K562 (cell line): Measurements from ENCODE around the gene SLX4IP. TPM values are rescaled to one million over a fixed set of nuclear protein-coding genes. Genes with fewer than 3 reads are reported as not detected.

Source experiments
- ARID1B ChIP-seq: fragments of 450-650 bp; IDR thresholded peaks from 2 replicates; pipeline ENCODE4 v1.6.1; 2016; ENCODE audit warnings: antibody characterized with exemption, mild to moderate bottlenecking, inconsistent platforms
- ARID3B ChIP-seq: fragments of 250-450 bp; sonication (Bioruptor Pico); IDR thresholded peaks from 2 replicates; pipeline ENCODE4 v1.4.0; 2020; ENCODE audit warnings: borderline replicate concordance
- ARNT ChIP-seq, 2 experiments: fragments of 450-650 bp; IDR thresholded peaks; 2 replicates each; pipeline ENCODE4 v1.6.1; 2016; ENCODE audit warnings: mild to moderate bottlenecking in 1 of 2
- ATF7 ChIP-seq: fragments of 450-650 bp; IDR thresholded peaks from 2 replicates; pipeline ENCODE4 v1.7.1; 2014; ENCODE audit warnings: mild to moderate bottlenecking, moderate library complexity
- ESRRA ChIP-seq: fragments of 450-650 bp; IDR thresholded peaks from 2 replicates; pipeline ENCODE4 v1.6.1; 2014; ENCODE audit warnings: low read depth, mild to moderate bottlenecking, moderate library complexity, borderline replicate concordance
- GABPB1 ChIP-seq: sonication (generic); formaldehyde crosslinking; IDR thresholded peaks from 2 replicates; pipeline ENCODE4 v1.8.0; 2022; ENCODE audit warnings: mild to moderate bottlenecking, missing genetic modification reagents
- LEF1 ChIP-seq: fragments of 450-650 bp; IDR thresholded peaks from 2 replicates; pipeline ENCODE4 v1.6.1; 2016; ENCODE audit warnings: mild to moderate bottlenecking
- NR2C2 ChIP-seq, 2 experiments: fragments of 200-800 bp in 1 of 2; sonication (Bioruptor generic) in 1 of 2; sonication (generic) in 1 of 2; formaldehyde crosslinking in 1 of 2; IDR thresholded peaks; 2 replicates each; pipeline versions ENCODE4 v1.6.1 to v1.8.0; 2016 to 2022; ENCODE audit warnings: mild to moderate bottlenecking in 1 of 2, missing compliant biosample characterization in 1 of 2, missing genetic modification characterization in 1 of 2, missing genetic modification reagents in 1 of 2
- PHB ChIP-seq: fragments of 250-450 bp; sonication (Bioruptor Pico); IDR thresholded peaks from 2 replicates; pipeline ENCODE4 v1.5.0; 2021
- PPARD ChIP-seq: fragments of 250-450 bp; sonication (Bioruptor Pico); IDR thresholded peaks from 2 replicates; pipeline ENCODE4 v1.8.0; 2022; ENCODE audit warnings: inconsistent platforms, mild to moderate bottlenecking, moderate library complexity
- SMARCA5 ChIP-seq: fragments of 450-650 bp; IDR thresholded peaks from 2 replicates; pipeline ENCODE4 v1.6.1; 2016
- ZKSCAN3 ChIP-seq: fragments of 250-450 bp; sonication (Bioruptor Pico); IDR thresholded peaks from 2 replicates; pipeline ENCODE4 v1.4.0; 2020
- ZNF311 ChIP-seq: fragments of 250-450 bp; sonication (Bioruptor Pico); IDR thresholded peaks from 2 replicates; pipeline ENCODE4 v1.4.0; 2020; ENCODE audit warnings: mild to moderate bottlenecking, moderate library complexity
- polyA plus RNA-seq, 8 experiments: library from polyadenylated mRNA; depleted of rRNA in 4 of 8; stranded (reverse) in 5 of 8; unstranded in 3 of 8; fragments of >200 nt; fragmentation: Nextera tagmentation in 2 of 8; fragmentation: Illumina TruSeq in 1 of 8; extraction: Ambion mirVana in 2 of 8; extraction: Trizol in 1 of 8; gene quantifications; 2 replicates each; pipeline versions ENCODE4 v1.2.1 to v1.2.3, GENCODE V29; 2011 to 2014; ENCODE audit warnings: inconsistent platforms in 1 of 8, missing spikeins in 1 of 8
- total RNA-seq, 7 experiments: library from RNA; depleted of rRNA in 6 of 7; stranded (reverse); fragments of >200 nt in 6 of 7; fragmentation: Illumina TruSeq in 2 of 7; extraction: Trizol in 2 of 7; gene quantifications; 2 replicates each; pipeline versions ENCODE4 v1.2.1 to v1.2.3, GENCODE V29; 2011 to 2021; ENCODE audit warnings: low replicate concordance in 1 of 7

Gene SLX4IP
- total and polyA plus RNA-seq, 9 of the 15 experiments (the other 6 are each of a cell fraction or from before 2014, with no cell fraction given), result 1.5 to 5.9 (median 3.5) TPM

DNA sequence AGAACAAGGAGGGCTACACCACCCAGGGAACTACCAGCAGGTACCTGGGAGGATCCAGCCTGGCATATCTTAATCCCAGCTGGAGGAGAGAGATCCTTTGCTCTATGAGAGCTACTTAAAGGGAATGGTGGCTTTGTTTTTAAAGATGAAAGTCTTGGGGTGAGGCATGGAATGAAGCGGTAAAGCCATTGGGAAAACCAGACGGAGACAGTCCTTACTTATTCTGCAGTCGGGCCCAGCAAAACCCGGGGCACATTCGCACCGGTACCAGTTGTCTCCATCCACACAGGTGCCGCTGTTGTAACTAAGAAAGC, 208.4 kb downstream of the SLX4IP start (continued):
- TF ChIP-seq PPARD (CRISPR knock-in tag) (no peak), ARID3B (CRISPR knock-in tag) (no peak), ESRRA (no peak), SMARCA5 (no peak), NR2C2 (CRISPR knock-in tag; IDR thresholded peaks at IDR 0.05) (no peak), NR2C2 (tag; IDR thresholded peaks at IDR 0.05) (no peak), ARID1B (no peak), ATF7 (no peak), ZKSCAN3 (no peak), ARNT (IDR thresholded peaks at IDR 0.05) (no peak), GABPB1 (CRISPR knock-in tag) (no peak), PHB (CRISPR knock-in tag) (no peak), ZNF311 (CRISPR knock-in tag) (no peak), LEF1 (no peak)
